Gastrocnemius medialis (tissue), 4 donors: ENCODE results near the gene FAM177A1. TPM values are rescaled to one million over a fixed set of nuclear protein-coding genes. Genes with fewer than 3 reads are reported as not detected.

ENCODE experiments used
- ATAC-seq, 2 donors: fragments of 150-250 bp; one replicate each; pipeline ENCODE4 v1.9.1; 2016
- DNase-seq, 2 donors: peaks; one replicate each; pipeline ENCODE4 v3.0.0-alpha.2; 2019
- H3K27ac ChIP-seq, 4 donors: fragments of 200-600 bp; sonication (generic); 1 replicate in 1 of 4; 2 replicates in 3 of 4; pipeline ENCODE4 v1.5.1; 2016 to 2018; ENCODE audit warnings: mild to moderate bottlenecking in 2 of 4, moderate library complexity in 1 of 4
- H3K27me3 ChIP-seq, 3 donors: fragments of 200-600 bp; sonication (generic) in 2 of 3; 1 replicate in 1 of 3; 2 replicates in 2 of 3; pipeline versions ENCODE4 v1.5.1 to v1.6.0; 2016 to 2019; ENCODE audit warnings: mild to moderate bottlenecking in 1 of 3, moderate library complexity in 1 of 3
- H3K36me3 ChIP-seq, 2 donors: fragments of 200-600 bp; sonication (generic) in 1 of 2; one replicate each; pipeline ENCODE4 v1.5.1; 2017 to 2018
- H3K4me1 ChIP-seq, 2 donors: fragments of 200-600 bp; sonication (generic) in 1 of 2; one replicate each; pipeline ENCODE4 v1.5.1; 2016 to 2017; ENCODE audit warnings: mild to moderate bottlenecking in 2 of 2
- H3K4me3 ChIP-seq, 4 donors: fragments of 200-600 bp; sonication (generic) in 3 of 4; 1 replicate in 1 of 4; 2 replicates in 3 of 4; pipeline ENCODE4 v1.5.1; 2016 to 2019; ENCODE audit warnings: mild to moderate bottlenecking in 2 of 4
- H3K9me3 ChIP-seq, 3 donors: fragments of 200-600 bp; sonication (generic) in 2 of 3; 1 replicate in 1 of 3; 2 replicates in 2 of 3; pipeline ENCODE4 v1.5.1; 2016 to 2019
- POLR2A ChIP-seq, 2 donors: fragments of 450-650 bp; IDR thresholded peaks; one replicate each; pipeline ENCODE4 v1.6.1; 2017; ENCODE audit warnings: antibody characterized with exemption in 2 of 2, mild to moderate bottlenecking in 2 of 2, moderate library complexity in 2 of 2
- in situ Hi-C, 4 donors: fragments of 200-750 bp; cut with MboI; loops; one replicate each; pipeline versions ENCODE4 v1.15.0 to v1.8.0; 2017; ENCODE audit warnings: low sequenced_read_pairs in 4 of 4
- intact Hi-C: fragments of 100-400 bp; cut with DNase I; formaldehyde crosslinking; loops from one replicate; pipeline ENCODE4 v1.15.1; 2023; ENCODE audit warnings: low total_unique reads
- total RNA-seq, 4 donors: library from RNA; depleted of rRNA; stranded (reverse); fragments of >200 nt; gene quantifications; one replicate each; pipeline versions ENCODE4 v1.1.0 to v1.2.3, GENCODE V29; 2016
- TF ChIP-seq, protein P1 (sequence below), 5 experiments: fragments of 450-650 bp in 3 of 5; fragments of 200-600 bp in 2 of 5; sonication (generic) in 2 of 5; IDR thresholded peaks in 4 of 5; conservative IDR thresholded peaks in 1 of 5; 1 replicate in 4 of 5; 2 replicates in 1 of 5; pipeline ENCODE4 v1.5.1; 2016 to 2019; ENCODE audit warnings: antibody characterized with exemption in 5 of 5, mild to moderate bottlenecking in 3 of 5, moderate library complexity in 3 of 5

FAM177A1 gene
- total RNA-seq, 4 donors from 2014 or later: 13.5 to 35.8 (median 21.8) TPM

DNA sequence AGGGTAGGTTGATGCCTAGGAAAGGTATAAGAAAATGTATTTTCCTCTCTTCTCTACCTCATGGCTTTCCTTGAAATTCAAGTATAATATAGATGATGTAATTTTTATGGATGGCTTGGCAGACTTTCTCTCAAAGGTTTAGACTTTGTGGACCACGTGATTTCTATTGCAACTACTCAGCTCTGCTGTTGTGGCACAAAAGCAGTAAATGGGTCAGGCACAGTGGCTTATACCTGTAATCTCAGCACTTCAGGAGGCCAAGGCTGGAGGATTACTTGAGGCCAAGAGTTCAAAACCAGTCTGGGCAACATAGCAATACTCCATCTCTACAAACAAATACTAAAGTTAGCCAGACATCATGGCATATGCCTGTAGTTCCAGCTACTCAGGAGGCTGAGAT lies 41.2 kb upstream of the FAM177A1 start:
- in situ Hi-C loops (no loop called here), intact Hi-C loops (no loop called here)
- H3K27me3 ChIP-seq: no peaks in the 10 kb centered on the region
- no peak for ATAC-seq
- no peak for DNase-seq
- H3K4me1 ChIP-seq: no peaks in the 10 kb centered on the region
- H3K27ac ChIP-seq: no peak overlapping the region
- H3K4me3 ChIP-seq: no peak overlapping the region
- peaks cover 0 to 12% of the 10 kb centered on the region in 2 donors for H3K36me3 ChIP-seq
- H3K9me3 ChIP-seq: no peaks in the 10 kb centered on the region
- TF ChIP-seq POLR2A (IDR thresholded peaks at IDR 0.05): no peak
- TF ChIP-seq, protein P1, sequence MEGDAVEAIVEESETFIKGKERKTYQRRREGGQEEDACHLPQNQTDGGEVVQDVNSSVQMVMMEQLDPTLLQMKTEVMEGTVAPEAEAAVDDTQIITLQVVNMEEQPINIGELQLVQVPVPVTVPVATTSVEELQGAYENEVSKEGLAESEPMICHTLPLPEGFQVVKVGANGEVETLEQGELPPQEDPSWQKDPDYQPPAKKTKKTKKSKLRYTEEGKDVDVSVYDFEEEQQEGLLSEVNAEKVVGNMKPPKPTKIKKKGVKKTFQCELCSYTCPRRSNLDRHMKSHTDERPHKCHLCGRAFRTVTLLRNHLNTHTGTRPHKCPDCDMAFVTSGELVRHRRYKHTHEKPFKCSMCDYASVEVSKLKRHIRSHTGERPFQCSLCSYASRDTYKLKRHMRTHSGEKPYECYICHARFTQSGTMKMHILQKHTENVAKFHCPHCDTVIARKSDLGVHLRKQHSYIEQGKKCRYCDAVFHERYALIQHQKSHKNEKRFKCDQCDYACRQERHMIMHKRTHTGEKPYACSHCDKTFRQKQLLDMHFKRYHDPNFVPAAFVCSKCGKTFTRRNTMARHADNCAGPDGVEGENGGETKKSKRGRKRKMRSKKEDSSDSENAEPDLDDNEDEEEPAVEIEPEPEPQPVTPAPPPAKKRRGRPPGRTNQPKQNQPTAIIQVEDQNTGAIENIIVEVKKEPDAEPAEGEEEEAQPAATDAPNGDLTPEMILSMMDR (IDR thresholded peaks at IDR 0.05 in 4 of 5, conservative IDR thresholded peaks at IDR 0.05 in 1 of 5): no peak

DNA sequence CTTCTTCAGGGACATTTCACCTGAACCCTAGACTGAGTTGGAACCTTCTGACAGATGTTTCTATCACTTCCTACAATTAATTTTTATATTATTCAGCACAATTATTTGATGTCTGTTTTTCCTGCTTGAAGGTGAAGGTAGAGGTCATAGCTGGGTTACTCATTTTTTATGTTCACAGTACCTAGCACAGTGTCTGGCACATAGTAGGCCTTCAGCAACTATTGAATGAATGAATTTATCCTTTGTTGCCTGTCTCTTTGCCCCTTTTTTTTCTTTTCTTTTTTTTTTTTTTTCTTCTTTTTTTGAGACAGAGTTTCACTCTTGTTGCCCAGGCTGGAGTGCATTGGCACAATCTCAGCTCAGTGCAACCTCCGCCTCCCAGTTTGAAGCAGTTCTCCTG lies 29.5 kb upstream of the FAM177A1 start:
- ATAC-seq (no peak), DNase-seq (no peak)
- H3K4me1 ChIP-seq: no peaks in the 10 kb centered on the region
- peaks cover 0 to 70% of the 10 kb centered on the region in 2 donors for H3K36me3 ChIP-seq
- in situ Hi-C loops: no loop called here
- no peak overlapping the region for H3K27ac ChIP-seq
- intact Hi-C loops: no loop called here
- H3K27me3 ChIP-seq: no peaks in the 10 kb centered on the region
- H3K9me3 ChIP-seq: no peaks in the 10 kb centered on the region
- TF ChIP-seq, protein P1 (IDR thresholded peaks at IDR 0.05 in 4 of 5, conservative IDR thresholded peaks at IDR 0.05 in 1 of 5): no peak
- TF ChIP-seq POLR2A (IDR thresholded peaks at IDR 0.05): no peak
- no peak overlapping the region for H3K4me3 ChIP-seq

DNA sequence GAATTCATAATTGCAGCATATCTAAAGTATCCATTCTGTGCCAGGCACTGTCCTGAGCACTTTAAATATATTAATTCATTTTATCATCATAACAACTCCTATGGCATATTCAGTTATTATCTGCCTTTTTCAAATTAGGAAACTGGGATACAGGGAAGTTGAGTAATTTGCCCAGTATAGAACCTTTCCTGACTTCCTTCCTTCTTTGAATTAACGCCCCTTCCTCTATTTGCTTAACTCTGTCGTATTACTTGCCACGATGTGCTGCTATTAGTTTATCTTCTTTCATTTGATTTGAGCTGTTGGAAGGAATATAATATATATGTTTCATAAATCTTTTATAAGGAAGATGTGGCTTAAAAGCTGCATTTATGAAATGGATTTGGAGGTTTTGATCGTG lies 25.4 kb upstream of the FAM177A1 start:
- DNase-seq: no peak

DNA sequence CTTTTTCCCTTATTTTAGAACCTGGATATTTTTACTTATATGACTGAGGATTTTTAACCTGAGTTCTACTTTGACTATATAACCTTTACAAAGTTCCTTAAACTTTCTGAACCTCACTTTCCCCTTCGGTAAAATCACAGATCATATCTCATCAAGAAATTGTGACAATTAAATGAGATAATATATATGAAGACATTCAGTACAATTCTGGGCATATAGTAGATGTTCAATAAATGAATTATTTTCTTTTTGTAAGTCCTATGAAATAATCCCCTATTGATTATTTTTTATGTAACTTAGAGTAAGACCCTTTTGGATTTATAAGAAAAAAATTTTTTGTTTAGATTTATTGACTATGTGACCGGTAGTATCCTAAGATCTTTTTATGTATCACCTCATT lies 17.6 kb upstream of the FAM177A1 start:
- in situ Hi-C loops (loop anchor here in 1 of 4 donors (25.0 kb wide), 1 partner anchor 384 kb away; the partner anchor contains the start of gene NFKBIA), intact Hi-C loops (no loop called here)
- DNase-seq (no peak), ATAC-seq (no peak)
- Histone ChIP-seq H3K27me3 (no peaks in the 10 kb centered on the region), H3K27ac (no peak overlapping the region), H3K9me3 (no peaks in the 10 kb centered on the region), H3K4me3 (no peak overlapping the region), H3K4me1 (no peaks in the 10 kb centered on the region), H3K36me3 (peaks cover 0 to 87% of the 10 kb centered on the region in 2 donors)
- no peak for TF ChIP-seq POLR2A (IDR thresholded peaks at IDR 0.05)
- TF ChIP-seq, protein P1 (IDR thresholded peaks at IDR 0.05 in 4 of 5, conservative IDR thresholded peaks at IDR 0.05 in 1 of 5): no peak

More for the DNA sequence above, 25.4 kb upstream of the FAM177A1 start:
- H3K36me3 ChIP-seq: peaks cover 0 to 74% of the 10 kb centered on the region in 2 donors
- no peaks in the 10 kb centered on the region for H3K27me3 ChIP-seq
- H3K4me1 ChIP-seq: no peaks in the 10 kb centered on the region
- H3K9me3 ChIP-seq: no peaks in the 10 kb centered on the region
- TF ChIP-seq POLR2A (IDR thresholded peaks at IDR 0.05): no peak
- TF ChIP-seq, protein P1 (IDR thresholded peaks at IDR 0.05 in 4 of 5, conservative IDR thresholded peaks at IDR 0.05 in 1 of 5): no peak
- intact Hi-C loops (no loop called here), in situ Hi-C loops (no loop called here)
- no peak overlapping the region for H3K4me3 ChIP-seq
- ATAC-seq: no peak
- no peak overlapping the region for H3K27ac ChIP-seq

DNA sequence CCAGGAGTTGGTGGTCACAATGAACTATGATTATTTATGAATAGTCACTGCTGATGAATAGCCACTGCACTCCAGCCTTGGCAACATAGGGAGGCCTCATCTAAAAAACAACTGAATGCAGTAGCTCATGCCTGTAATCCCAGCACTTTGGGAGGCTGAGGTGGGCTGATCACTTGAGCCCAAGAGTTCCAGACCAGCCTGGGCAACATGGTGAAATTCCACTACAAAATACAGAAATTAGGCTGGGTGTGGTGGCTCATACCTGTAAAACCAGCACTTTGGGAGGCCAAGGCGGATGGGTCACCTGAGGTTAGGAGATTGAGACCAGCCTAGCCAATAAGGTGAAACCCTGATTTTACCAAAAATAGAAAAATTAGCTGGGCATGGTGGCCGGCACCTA lies 13.5 kb upstream of the FAM177A1 start:
- Histone ChIP-seq H3K27me3 (no peaks in the 10 kb centered on the region), H3K4me1 (no peaks in the 10 kb centered on the region), H3K27ac (no peak overlapping the region), H3K4me3 (no peak overlapping the region), H3K9me3 (no peaks in the 10 kb centered on the region), H3K36me3 (peaks cover 0 to 51% of the 10 kb centered on the region in 2 donors)
- in situ Hi-C loops (loop anchor here in 1 of 4 donors (25.0 kb wide), 1 partner anchor 380 kb away; the partner anchor contains the start of gene NFKBIA), intact Hi-C loops (no loop called here)
- ATAC-seq: no peak
- DNase-seq: no peak
- TF ChIP-seq, protein P1 (IDR thresholded peaks at IDR 0.05 in 4 of 5, conservative IDR thresholded peaks at IDR 0.05 in 1 of 5): no peak
- no peak for TF ChIP-seq POLR2A (IDR thresholded peaks at IDR 0.05)
